T-helper 1 cell treated with Interleukin-12 subunit alpha and Interleukin-12 subunit beta and Interleukin-4 antibody, amounts not matched to agents 30 μg/mL and 1 μg/mL, for 36 hours (primary cell): ENCODE results near the gene PIAS1.

ENCODE experiments used
- H3K27ac Mint-ChIP-seq: one replicate; pipeline ENCODE4 v1.8.0; 2021; ENCODE audit warnings: mild to moderate bottlenecking, mixed read lengths
- H3K27me3 Mint-ChIP-seq: one replicate; pipeline ENCODE4 v1.8.0; 2021; ENCODE audit warnings: low read depth, mixed read lengths
- H3K36me3 Mint-ChIP-seq: one replicate; pipeline ENCODE4 v1.8.0; 2021; ENCODE audit warnings: low read depth, mixed read lengths
- H3K4me1 Mint-ChIP-seq: one replicate; pipeline ENCODE4 v1.8.0; 2021; ENCODE audit warnings: low read depth, mixed read lengths
- H3K4me3 Mint-ChIP-seq: one replicate; pipeline ENCODE4 v1.8.0; 2021; ENCODE audit warnings: mild to moderate bottlenecking, moderate library complexity, mixed read lengths
- H3K9me3 Mint-ChIP-seq: one replicate; pipeline ENCODE4 v1.8.0; 2021; ENCODE audit warnings: mixed read lengths

PIAS1 gene

DNA sequence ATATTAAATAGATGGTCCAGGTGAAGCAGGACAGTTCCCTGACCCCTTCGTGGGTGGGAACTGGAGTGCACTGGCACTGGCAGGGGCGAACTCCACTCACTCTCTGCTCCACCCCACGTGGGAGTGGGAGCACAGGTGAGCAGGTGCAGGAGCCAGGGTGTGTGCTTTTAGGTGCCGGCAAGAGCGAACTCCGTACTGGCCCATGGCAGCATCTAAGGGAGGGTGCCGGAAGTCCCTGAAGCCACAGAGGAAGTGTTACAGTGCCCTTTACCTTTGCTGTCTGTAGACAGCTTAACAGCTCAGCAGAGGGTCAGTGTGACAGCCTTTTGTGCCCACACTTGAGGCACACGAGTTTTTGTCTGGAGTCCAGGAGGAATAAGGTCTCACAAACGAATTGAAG is 26.7 kb upstream of the PIAS1 start:
- H3K27ac Mint-ChIP-seq = no peak overlapping the region
- H3K4me3 Mint-ChIP-seq = no peak overlapping the region
- H3K36me3 Mint-ChIP-seq = no peaks in the 10 kb centered on the region
- H3K27me3 Mint-ChIP-seq = peaks cover 13% of the 10 kb centered on the region
- H3K9me3 Mint-ChIP-seq = no peaks in the 10 kb centered on the region
- H3K4me1 Mint-ChIP-seq = no peaks in the 10 kb centered on the region

- Mint-ChIP-seq H3K27ac (no peak overlapping the region), H3K36me3 (no peaks in the 10 kb centered on the region), H3K9me3 (no peaks in the 10 kb centered on the region), H3K4me1 (no peaks in the 10 kb centered on the region), H3K27me3 (peaks cover 18% of the 10 kb centered on the region), H3K4me3 (no peak overlapping the region)
These were observed 25.8 kb upstream of the PIAS1 start for GRCh38 chr15:68028137-68028887.

DNA sequence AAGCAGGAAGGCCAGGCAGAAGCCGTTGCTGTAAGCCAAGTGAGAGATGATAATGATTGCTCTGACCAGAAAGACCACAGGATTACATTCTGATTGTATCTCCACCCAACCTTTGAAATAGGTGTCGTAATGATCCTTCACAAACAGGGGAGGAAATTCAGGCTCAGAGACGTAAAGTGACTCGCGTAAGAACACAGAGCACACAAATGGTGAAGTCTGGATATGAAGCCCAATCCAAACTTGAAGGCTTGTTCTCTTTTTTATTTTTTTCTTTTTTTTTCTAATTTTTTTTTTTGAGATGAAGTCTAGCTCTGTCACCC is 25.3 kb upstream of the PIAS1 start:
- no peaks in the 10 kb centered on the region for H3K36me3 Mint-ChIP-seq
- peaks cover 23% of the 10 kb centered on the region for H3K27me3 Mint-ChIP-seq
- no peaks in the 10 kb centered on the region for H3K4me1 Mint-ChIP-seq
- no peak overlapping the region for H3K4me3 Mint-ChIP-seq
- H3K27ac Mint-ChIP-seq = no peak overlapping the region
- H3K9me3 Mint-ChIP-seq = no peaks in the 10 kb centered on the region

DNA sequence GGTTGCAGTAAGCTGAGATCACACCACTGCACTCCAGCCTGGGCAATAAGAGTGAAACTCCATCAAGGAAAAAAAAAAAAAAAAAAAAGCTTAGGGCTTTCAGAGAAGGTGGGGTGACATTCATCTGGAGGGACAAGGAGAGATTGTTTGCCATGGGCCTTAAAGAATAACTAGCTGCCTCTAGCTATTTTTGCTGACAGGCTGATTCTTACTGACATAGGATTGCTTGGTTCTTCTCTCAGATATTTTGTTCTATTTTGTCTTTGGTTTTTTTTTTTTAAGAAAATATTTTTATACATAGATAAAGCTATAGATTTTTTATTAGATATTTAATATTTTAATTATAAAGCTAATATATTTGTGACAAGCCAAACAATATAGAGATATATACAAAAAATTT is 24.2 kb upstream of the PIAS1 start:
- Mint-ChIP-seq H3K4me1 (no peaks in the 10 kb centered on the region), H3K27me3 (peaks cover 32% of the 10 kb centered on the region), H3K4me3 (no peak overlapping the region), H3K27ac (no peak overlapping the region), H3K36me3 (no peaks in the 10 kb centered on the region), H3K9me3 (no peaks in the 10 kb centered on the region)

DNA sequence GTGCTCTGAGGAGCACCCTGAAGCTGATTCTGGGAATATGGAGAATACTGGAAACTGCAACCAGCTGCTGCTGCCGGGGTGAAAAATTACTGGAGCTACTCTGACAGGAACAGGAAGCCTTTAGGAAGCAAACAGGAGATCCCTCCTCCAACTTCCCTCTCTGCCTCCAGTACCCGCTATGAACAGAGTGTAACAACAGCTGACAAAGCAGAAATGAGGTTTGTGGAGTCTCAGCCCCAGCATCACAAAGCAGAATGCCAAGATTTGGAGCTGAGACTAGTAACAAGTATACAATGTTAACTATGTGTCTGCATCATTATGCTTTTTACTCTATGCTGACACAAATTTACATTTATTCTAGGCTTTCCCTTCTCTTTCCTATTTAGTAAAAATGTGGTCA is 22.7 kb upstream of the PIAS1 start:
- no peaks in the 10 kb centered on the region for H3K36me3 Mint-ChIP-seq
- H3K27ac Mint-ChIP-seq = no peak overlapping the region
- H3K27me3 Mint-ChIP-seq = peaks cover 38% of the 10 kb centered on the region
- H3K4me1 Mint-ChIP-seq = no peaks in the 10 kb centered on the region
- no peak overlapping the region for H3K4me3 Mint-ChIP-seq
- H3K9me3 Mint-ChIP-seq = no peaks in the 10 kb centered on the region

GRCh38 chr15:68032672-68033071 is 21.4 kb upstream of the PIAS1 start:
- Mint-ChIP-seq H3K27ac (no peak overlapping the region), H3K36me3 (peaks cover 2% of the 10 kb centered on the region), H3K4me3 (no peak overlapping the region), H3K4me1 (no peaks in the 10 kb centered on the region), H3K9me3 (no peaks in the 10 kb centered on the region), H3K27me3 (peaks cover 42% of the 10 kb centered on the region)

- H3K27ac Mint-ChIP-seq = no peak overlapping the region
- H3K9me3 Mint-ChIP-seq = no peaks in the 10 kb centered on the region
- no peaks in the 10 kb centered on the region for H3K4me1 Mint-ChIP-seq
- H3K4me3 Mint-ChIP-seq = no peak overlapping the region
- H3K36me3 Mint-ChIP-seq = peaks cover 2% of the 10 kb centered on the region
- H3K27me3 Mint-ChIP-seq = peaks cover 54% of the 10 kb centered on the region
These were observed 20.0 kb upstream of the PIAS1 start for GRCh38 chr15:68034081-68034480.

GRCh38 chr15:68034719-68035293 is 19.3 kb upstream of the PIAS1 start:
- no peaks in the 10 kb centered on the region for H3K4me1 Mint-ChIP-seq
- H3K27me3 Mint-ChIP-seq = peaks cover 59% of the 10 kb centered on the region
- no peak overlapping the region for H3K4me3 Mint-ChIP-seq
- no peak overlapping the region for H3K27ac Mint-ChIP-seq
- H3K9me3 Mint-ChIP-seq = no peaks in the 10 kb centered on the region
- peaks cover 2% of the 10 kb centered on the region for H3K36me3 Mint-ChIP-seq

- H3K27me3 Mint-ChIP-seq = peaks cover 61% of the 10 kb centered on the region
- H3K36me3 Mint-ChIP-seq = peaks cover 2% of the 10 kb centered on the region
- H3K4me1 Mint-ChIP-seq = no peaks in the 10 kb centered on the region
- no peak overlapping the region for H3K27ac Mint-ChIP-seq
- no peak overlapping the region for H3K4me3 Mint-ChIP-seq
- no peaks in the 10 kb centered on the region for H3K9me3 Mint-ChIP-seq
These were observed 15.9 kb upstream of the PIAS1 start for GRCh38 chr15:68038246-68038645.

DNA sequence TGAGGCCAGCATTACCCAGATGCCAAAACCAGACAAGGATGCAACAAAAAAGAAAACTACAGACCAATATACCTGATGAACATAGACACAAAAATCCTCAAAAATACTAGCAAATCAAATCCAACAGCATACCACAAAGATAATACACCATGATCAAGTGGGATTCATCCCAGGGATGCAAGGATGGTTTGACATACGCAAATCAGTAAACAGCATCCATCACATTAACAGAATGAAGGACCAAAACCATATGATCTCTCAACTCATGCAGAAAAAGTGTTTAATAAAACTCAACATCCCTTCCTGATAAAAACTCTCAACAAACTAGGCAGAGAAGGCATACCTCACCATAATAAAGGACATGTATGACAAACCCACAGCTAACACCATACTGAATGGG is 14.0 kb upstream of the PIAS1 start:
- H3K27ac Mint-ChIP-seq = no peak overlapping the region
- peaks cover 2% of the 10 kb centered on the region for H3K36me3 Mint-ChIP-seq
- no peaks in the 10 kb centered on the region for H3K4me1 Mint-ChIP-seq
- H3K27me3 Mint-ChIP-seq = peaks cover 44% of the 10 kb centered on the region
- no peak overlapping the region for H3K4me3 Mint-ChIP-seq
- no peaks in the 10 kb centered on the region for H3K9me3 Mint-ChIP-seq

DNA sequence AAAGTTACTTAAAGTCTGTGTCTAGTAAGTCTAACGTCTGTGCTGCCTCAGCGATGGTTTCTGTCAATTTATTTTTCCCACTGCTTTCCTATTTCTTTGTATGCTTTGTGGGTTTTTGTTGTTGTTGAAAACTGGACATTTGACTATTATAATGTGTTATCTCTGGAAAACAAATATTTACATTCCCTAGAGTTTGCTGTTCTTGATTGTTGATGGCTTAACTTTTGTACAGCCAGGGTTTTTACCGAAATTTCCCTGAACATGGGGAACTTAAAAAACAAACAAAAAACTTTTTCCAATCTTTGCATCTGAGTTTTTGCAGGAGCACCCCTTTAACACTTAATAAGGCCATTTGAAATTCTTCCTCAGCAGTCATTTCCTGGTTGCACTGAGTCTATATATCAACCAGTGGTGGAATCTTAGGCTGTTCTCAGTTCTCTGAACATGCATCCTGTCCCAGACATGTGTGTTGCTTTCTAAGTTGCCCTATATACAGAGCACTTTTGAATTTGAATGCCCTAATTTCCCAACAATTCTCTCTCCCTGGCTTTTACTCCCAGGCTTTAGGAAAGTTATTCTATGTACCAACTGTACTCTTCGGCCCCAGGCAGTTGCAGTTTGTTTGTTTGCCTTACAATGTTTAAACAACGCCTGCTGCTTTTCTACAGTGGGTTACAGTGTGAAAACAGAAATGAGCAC is 11.8 kb upstream of the PIAS1 start:
- Mint-ChIP-seq H3K4me3 (no peak overlapping the region), H3K27ac (no peak overlapping the region), H3K4me1 (no peaks in the 10 kb centered on the region), H3K9me3 (no peaks in the 10 kb centered on the region), H3K36me3 (peaks cover 2% of the 10 kb centered on the region), H3K27me3 (peaks cover 39% of the 10 kb centered on the region)

DNA sequence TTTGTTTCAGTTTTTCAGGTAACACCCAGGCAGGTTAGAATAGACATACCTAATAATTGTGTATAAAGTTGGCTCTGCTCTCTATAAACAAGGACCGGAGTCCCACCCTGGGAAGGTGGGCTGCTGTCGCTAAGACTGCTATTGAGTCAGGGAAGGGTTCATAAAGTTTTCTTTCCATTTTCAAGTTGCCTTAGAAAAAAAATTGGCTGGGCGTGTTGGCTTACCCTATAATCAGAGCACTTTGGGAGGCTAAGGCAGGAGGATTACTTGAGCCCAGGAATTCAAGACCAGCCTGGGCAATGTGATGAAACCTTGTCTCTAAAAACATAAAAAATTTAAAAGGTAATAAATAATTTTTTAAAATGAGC is 11.3 kb upstream of the PIAS1 start:
- Mint-ChIP-seq H3K9me3 (no peaks in the 10 kb centered on the region), H3K27me3 (peaks cover 39% of the 10 kb centered on the region), H3K27ac (no peak overlapping the region), H3K36me3 (no peaks in the 10 kb centered on the region), H3K4me3 (no peak overlapping the region), H3K4me1 (no peaks in the 10 kb centered on the region)

GRCh38 chr15:68045289-68046265 is 8.5 kb upstream of the PIAS1 start:
- Mint-ChIP-seq H3K27ac (no peak overlapping the region), H3K4me3 (no peak overlapping the region), H3K4me1 (no peaks in the 10 kb centered on the region), H3K36me3 (no peaks in the 10 kb centered on the region), H3K9me3 (no peaks in the 10 kb centered on the region), H3K27me3 (peaks cover 23% of the 10 kb centered on the region)

DNA sequence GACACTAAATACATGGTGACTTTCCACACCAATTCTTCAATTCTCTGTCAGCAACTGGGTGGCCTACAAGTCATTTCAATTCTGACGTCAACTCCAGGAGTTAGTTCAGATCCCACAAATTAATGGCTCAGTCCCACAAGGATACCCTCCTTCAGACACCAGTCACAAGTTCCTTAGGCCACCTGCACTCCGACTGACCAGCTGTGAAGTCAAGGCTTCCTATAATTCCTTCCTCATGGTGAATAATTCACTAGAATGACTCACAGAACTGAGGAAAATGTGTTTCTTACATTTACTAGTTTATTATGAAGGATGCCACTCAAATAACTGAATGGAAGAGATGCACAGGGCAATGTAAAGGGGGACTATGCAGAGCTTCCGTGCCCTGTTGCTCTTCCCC is 6.3 kb upstream of the PIAS1 start:
- H3K4me3 Mint-ChIP-seq = no peak overlapping the region
- no peaks in the 10 kb centered on the region for H3K9me3 Mint-ChIP-seq
- no peaks in the 10 kb centered on the region for H3K4me1 Mint-ChIP-seq
- H3K27ac Mint-ChIP-seq = no peak overlapping the region
- H3K27me3 Mint-ChIP-seq = peaks cover 15% of the 10 kb centered on the region
- H3K36me3 Mint-ChIP-seq = no peaks in the 10 kb centered on the region
